HepG2 (cell line): ENCODE measurements around the gene IP6K3. TPM values are rescaled to one million over a fixed set of nuclear protein-coding genes. Genes with fewer than 3 reads are reported as not detected.

Experiments used
- ATAC-seq: fragments of 200-7000 bp; cut with Tn5 transposase; 3 replicates; pipeline ENCODE4 v1.9.1; 2020; ENCODE audit warnings: mild to moderate bottlenecking, moderate library complexity
- BruUV-seq: library from RNA; stranded (reverse); fragments of 400-500 nt; replicated peaks from 2 replicates; lab custom pipeline; 2021; lab: Mats Ljungman, UMichigan
- CTCF ChIA-PET: fragments of 300-600 bp; formaldehyde crosslinking; extraction: SDS; loops from one replicate; lab custom pipeline; 2021; ENCODE audit warnings: low total read pairs, inconsistent platforms, low intra/inter-chr PET ratio; lab: Yijun Ruan, JAX
- POLR2A ChIA-PET: fragments of 350-600 bp; sonication (Branson Sonifier 250); formaldehyde crosslinking; loops from one replicate; lab custom pipeline; 2020; ENCODE audit warnings: antibody characterized with exemption, inconsistent platforms; lab: Yijun Ruan, JAX
- DNase-seq: peaks from one replicate; pipeline ENCODE4 v3.0.0-alpha.2; 2015; ENCODE audit warnings: low spot score
- FAIRE-seq: peaks from 3 replicates; lab custom pipeline; 2011; peaks lifted over from hg19 to GRCh38; lab: Jason Lieb, UNC
- H2AFZ ChIP-seq: one replicate; pipeline ENCODE4 v1.6.1; 2011; ENCODE audit warnings: low read length, inconsistent platforms
- H3K27ac ChIP-seq: fragments of 300-600 bp; 3 replicates; pipeline ENCODE4 v1.8.0; 2011; ENCODE audit warnings: mixed run types, mild to moderate bottlenecking, mixed read lengths, low read length, inconsistent platforms; ENCODE audit not compliant: insufficient read depth; ENCODE audit errors: extremely low read length
- H3K27me3 ChIP-seq, 2 experiments: fragments of 200-600 bp in 1 of 2; 2 replicates in 1 of 2; 3 replicates in 1 of 2; pipeline versions ENCODE4 v1.6.0 to v1.8.0; 2011; ENCODE audit warnings: low read length in 2 of 2, mild to moderate bottlenecking in 2 of 2, moderate library complexity in 2 of 2, inconsistent platforms in 1 of 2; ENCODE audit not compliant: insufficient read depth in 2 of 2, control insufficient read depth in 1 of 2
- H3K36me3 ChIP-seq, 2 experiments: fragments of 200-600 bp in 1 of 2; replicated peaks in 1 of 2; 2 replicates in 1 of 2; 3 replicates in 1 of 2; pipeline versions ENCODE4 v1.5.1 to v1.8.0; 2011; ENCODE audit warnings: low read length in 2 of 2, inconsistent platforms in 1 of 2; ENCODE audit not compliant: insufficient read depth in 2 of 2, control insufficient read depth in 1 of 2
- H3K4me1 ChIP-seq: 2 replicates; pipeline ENCODE4 v1.5.1; 2012; ENCODE audit warnings: low read length, inconsistent platforms; ENCODE audit not compliant: insufficient read depth
- H3K4me2 ChIP-seq: 2 replicates; pipeline ENCODE4 v1.6.0; 2011; ENCODE audit warnings: low read depth, low read length, inconsistent platforms
- H3K4me3 ChIP-seq, 3 experiments: fragments of 200-600 bp in 1 of 3; sonication (generic), shearing (Covaris generic) in 1 of 3; replicated peaks in 1 of 3; 2 replicates each; pipeline ENCODE4 v1.5.1; 2011 to 2016; ENCODE audit warnings: low read length in 3 of 3, inconsistent platforms in 2 of 3, low read depth in 2 of 3, mild to moderate bottlenecking in 2 of 3, control low read depth in 1 of 3, mixed read lengths in 1 of 3; ENCODE audit not compliant: insufficient read depth in 1 of 3
- H3K79me2 ChIP-seq: one replicate; pipeline ENCODE4 v1.6.1; 2011; ENCODE audit warnings: low read length, inconsistent platforms; ENCODE audit not compliant: insufficient read depth
- H3K9ac ChIP-seq: 2 replicates; pipeline ENCODE4 v1.6.0; 2011; ENCODE audit warnings: mild to moderate bottlenecking, low read depth, low read length, inconsistent platforms; ENCODE audit not compliant: insufficient read depth
- H3K9me3 ChIP-seq: 2 replicates; pipeline ENCODE4 v1.5.1; 2012; ENCODE audit warnings: mild to moderate bottlenecking, low read length
- H4K20me1 ChIP-seq: 2 replicates; pipeline ENCODE4 v1.6.0; 2011; ENCODE audit warnings: inconsistent platforms, mild to moderate bottlenecking, low read length, moderate library complexity; ENCODE audit not compliant: insufficient read depth
- AFF4 ChIP-seq: sonication (generic); formaldehyde crosslinking; IDR thresholded peaks from 2 replicates; pipeline ENCODE4 v1.4.0; 2020; ENCODE audit warnings: missing genetic modification reagents
- ELF4 ChIP-seq: sonication (generic); formaldehyde crosslinking; IDR thresholded peaks from 2 replicates; pipeline ENCODE4 v1.5.0; 2020; ENCODE audit warnings: missing genetic modification reagents, mild to moderate bottlenecking, moderate library complexity, borderline replicate concordance
- FLYWCH1 ChIP-seq: sonication (generic); formaldehyde crosslinking; IDR thresholded peaks from 2 replicates; pipeline ENCODE4 v1.8.1; 2023; ENCODE audit warnings: mild to moderate bottlenecking, missing genetic modification reagents
- FOXK2 ChIP-seq: fragments of 450-650 bp; IDR thresholded peaks from 2 replicates; pipeline ENCODE4 v1.6.1; 2016
- GTF2F1 ChIP-seq: fragments of 150-350 bp; IDR thresholded peaks from 2 replicates; pipeline ENCODE4 v1.6.1; 2014; ENCODE audit warnings: low read length
- MAZ ChIP-seq, 2 experiments: sonication (generic) in 1 of 2; formaldehyde crosslinking in 1 of 2; IDR thresholded peaks; 2 replicates each; pipeline versions ENCODE4 v1.5.0 to v1.6.1; 2012 to 2020; ENCODE audit warnings: low read depth in 2 of 2, mild to moderate bottlenecking in 2 of 2, borderline replicate concordance in 1 of 2, improper control_type of control experiment in 1 of 2, low read length in 1 of 2, missing genetic modification reagents in 1 of 2, moderate library complexity in 1 of 2
- RARG ChIP-seq: sonication (generic); formaldehyde crosslinking; IDR thresholded peaks from 2 replicates; pipeline ENCODE4 v1.4.0; 2020; ENCODE audit warnings: low read depth, mild to moderate bottlenecking, missing genetic modification reagents
- SKIL ChIP-seq: sonication (generic); formaldehyde crosslinking; IDR thresholded peaks from 2 replicates; pipeline ENCODE4 v1.8.0; 2022; ENCODE audit warnings: missing genetic modification reagents, mild to moderate bottlenecking, moderate library complexity, borderline replicate concordance
- ZNF329 ChIP-seq: sonication (generic); formaldehyde crosslinking; IDR thresholded peaks from 2 replicates; pipeline ENCODE4 v1.9.0; 2021; ENCODE audit warnings: low read depth, mild to moderate bottlenecking, missing genetic modification reagents
- ZNF451 ChIP-seq: sonication (generic); formaldehyde crosslinking; IDR thresholded peaks from 2 replicates; pipeline ENCODE4 v1.5.0; 2020; ENCODE audit warnings: mild to moderate bottlenecking, missing genetic modification reagents
- WGBS: methylation state at CpG from one replicate; pipeline ENCODE4 v1.1.6; 2017; ENCODE audit warnings: low lambda C conversion rate; 5-methylcytosine and 5-hydroxymethylcytosine counted together
- in situ Hi-C: cut with HindIII; loops from 2 replicates; pipeline ENCODE4 v1.10.0; 2017; ENCODE audit warnings: low pct_unique_long_range_greater_than_20kb; ENCODE audit not compliant: extremely low pct_ligation_motif_present
- intact Hi-C: fragments of 100-400 bp; cut with micrococcal nuclease; formaldehyde crosslinking; loops from one replicate; pipeline ENCODE4 v1.10.0; 2022; ENCODE audit not compliant: unreplicated experiment
- polyA plus RNA-seq, 8 experiments: library from polyadenylated mRNA; depleted of rRNA in 3 of 8; stranded (reverse) in 7 of 8; unstranded in 1 of 8; fragments of >200 nt; fragmentation: Illumina TruSeq in 4 of 8; extraction: Trizol in 4 of 8; gene quantifications; 2 replicates each; pipeline versions ENCODE4 v1.2.1 to v1.2.3, GENCODE V29; 2011 to 2016; ENCODE audit warnings: low read depth in 4 of 8, missing spikeins in 1 of 8, mixed read lengths in 1 of 8; ENCODE audit not compliant: insufficient read depth in 1 of 8
- total RNA-seq, 5 experiments: library from RNA; depleted of rRNA; stranded (reverse); fragments of >200 nt; fragmentation: Illumina TruSeq; extraction: Trizol; gene quantifications; 2 replicates each; pipeline ENCODE4 v1.2.3, GENCODE V29; 2016; ENCODE audit warnings: low read depth in 1 of 5
- TF ChIP-seq, protein P1 (sequence below): sonication (generic); formaldehyde crosslinking; IDR thresholded peaks from 2 replicates; pipeline ENCODE4 v1.8.0; 2022; ENCODE audit warnings: mild to moderate bottlenecking, missing genetic modification reagents, borderline replicate concordance
- TF ChIP-seq, protein P2 (sequence below): sonication (generic); formaldehyde crosslinking; IDR thresholded peaks from 2 replicates; pipeline ENCODE4 v1.8.0; 2022; ENCODE audit warnings: missing genetic modification reagents, mild to moderate bottlenecking, inconsistent platforms, borderline replicate concordance

Gene IP6K3
- total and polyA plus RNA-seq, 2 of the 13 experiments (the other 11 are each of a cell fraction or from before 2014, with no cell fraction given), result 0.11 to 0.18 TPM

DNA sequence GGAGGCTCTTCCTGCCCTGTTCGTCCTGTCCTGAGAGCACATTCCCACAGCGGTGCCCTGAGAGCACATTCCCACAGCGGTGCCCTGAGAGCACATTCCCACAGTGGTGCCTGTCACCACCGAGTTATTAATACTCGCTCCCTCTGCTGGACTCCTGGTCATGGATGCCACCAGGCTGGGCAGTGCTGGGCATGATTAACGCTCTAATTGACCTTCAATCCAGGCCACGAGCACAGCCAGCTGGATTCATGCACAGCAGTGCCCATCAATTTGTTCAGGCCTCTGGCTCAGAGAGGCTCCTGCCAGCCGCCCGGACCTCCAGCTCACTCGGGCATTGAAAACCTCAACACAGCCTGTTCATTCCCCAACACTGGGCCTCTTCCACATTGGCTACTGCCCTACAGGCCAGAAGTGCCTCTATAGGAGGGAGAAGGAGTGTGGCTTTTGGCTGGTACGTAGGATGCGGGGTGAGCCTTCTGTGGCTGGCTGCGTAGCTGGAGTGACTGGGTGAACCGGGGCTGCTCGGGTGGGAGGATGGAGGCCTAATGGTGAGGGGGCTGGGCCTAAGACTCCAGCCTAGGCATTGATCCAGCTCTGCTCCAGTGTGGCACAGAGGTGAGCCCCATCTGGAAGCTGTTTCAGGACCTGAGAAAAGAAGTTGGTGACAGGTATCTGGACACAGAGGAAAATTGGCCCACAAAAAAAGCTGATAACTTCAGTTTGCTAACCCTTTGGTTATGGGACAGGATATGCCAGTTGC is 9.3 kb downstream of the IP6K3 start:
- no TSS peak for BruUV-seq
- CTCF ChIA-PET, result no interaction called here
- Histone ChIP-seq H3K9ac (no peak overlapping the region), H2AFZ (no peak overlapping the region), H3K36me3 (no peaks in the 10 kb centered on the region), H3K4me2 (no peak overlapping the region), H3K4me1 (peaks cover 29% of the 10 kb centered on the region), H4K20me1 (no peaks in the 10 kb centered on the region), H3K27ac (no peak overlapping the region), H3K9me3 (no peaks in the 10 kb centered on the region), H3K27me3 (no peaks in the 10 kb centered on the region), H3K4me3 (no peak overlapping the region), H3K79me2 (no peaks in the 10 kb centered on the region)
- DNase-seq (no peak), FAIRE-seq (no peak), ATAC-seq (no peak)
- intact Hi-C loops (no loop called here), in situ Hi-C loops (no loop called here)
- TF ChIP-seq ZNF329 (CRISPR knock-in tag), result no peak
- no peak for TF ChIP-seq AFF4 (CRISPR knock-in tag)
- no peak for TF ChIP-seq ZNF451
- TF ChIP-seq GTF2F1, result no peak
- TF ChIP-seq ELF4 (CRISPR knock-in tag), result no peak
- TF ChIP-seq, protein P1, sequence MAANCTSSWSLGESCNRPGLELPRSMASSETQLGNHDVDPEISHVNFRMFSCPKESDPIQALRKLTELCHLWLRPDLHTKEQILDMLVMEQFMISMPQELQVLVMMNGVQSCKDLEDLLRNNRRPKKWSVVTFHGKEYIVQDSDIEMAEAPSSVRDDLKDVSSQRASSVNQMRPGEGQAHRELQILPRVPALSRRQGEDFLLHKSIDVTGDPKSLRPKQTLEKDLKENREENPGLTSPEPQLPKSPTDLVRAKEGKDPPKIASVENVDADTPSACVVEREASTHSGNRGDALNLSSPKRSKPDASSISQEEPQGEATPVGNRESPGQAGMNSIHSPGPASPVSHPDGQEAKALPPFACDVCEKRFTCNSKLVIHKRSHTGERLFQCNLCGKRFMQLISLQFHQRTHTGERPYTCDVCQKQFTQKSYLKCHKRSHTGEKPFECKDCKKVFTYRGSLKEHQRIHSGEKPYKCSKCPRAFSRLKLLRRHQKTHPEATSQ (CRISPR knock-in tag), result no peak
- TF ChIP-seq RARG (CRISPR knock-in tag), result no peak
- TF ChIP-seq SKIL (CRISPR knock-in tag), result no peak
- no peak for TF ChIP-seq FOXK2
- TF ChIP-seq, protein P2, sequence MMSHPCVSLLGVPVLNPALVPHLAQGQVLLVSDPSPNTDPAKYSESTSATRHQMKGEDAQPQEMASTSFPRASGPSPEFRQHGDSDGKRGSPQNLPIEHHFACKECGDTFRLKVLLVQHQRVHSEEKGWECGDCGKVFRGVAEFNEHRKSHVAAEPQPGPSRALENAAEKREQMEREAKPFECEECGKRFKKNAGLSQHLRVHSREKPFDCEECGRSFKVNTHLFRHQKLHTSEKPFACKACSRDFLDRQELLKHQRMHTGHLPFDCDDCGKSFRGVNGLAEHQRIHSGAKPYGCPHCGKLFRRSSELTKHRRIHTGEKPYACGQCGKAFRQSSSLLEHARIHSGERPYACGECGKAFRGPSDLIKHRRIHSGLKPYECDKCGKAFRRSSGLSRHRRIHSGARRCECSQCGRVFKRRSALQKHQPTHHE (CRISPR knock-in tag), result no peak
- no peak for TF ChIP-seq FLYWCH1
- no peak for TF ChIP-seq MAZ (IDR thresholded peaks at IDR 0.05; ENCODE audit: borderline replicate concordance, low read depth, low read length)
- TF ChIP-seq MAZ (CRISPR knock-in tag; IDR thresholded peaks at IDR 0.05; ENCODE audit: low read depth), result no peak
- POLR2A ChIA-PET, result interaction anchor here (1.6 kb wide), 1 partner anchor 26 kb away, joined by 5 read pairs; the partner anchor contains the start of gene UQCC2
- WGBS, result 86% methylated on average over 14 of the region's 15 CpGs
